Liver (tissue), 9 donors: ENCODE data around the gene TMEM131. TPM values are rescaled to one million over a fixed set of nuclear protein-coding genes. Genes with fewer than 3 reads are reported as not detected.

ENCODE experiments used
- DNase-seq: peaks from one replicate; pipeline ENCODE4 v3.0.0-alpha.2; 2017; ENCODE audit warnings: low spot score
- H3K27ac ChIP-seq, 2 donors: one replicate each; pipeline ENCODE4 v1.7.0; 2013; ENCODE audit warnings: inconsistent platforms in 2 of 2, low read length in 2 of 2, control low read depth in 1 of 2, low read depth in 1 of 2, mild to moderate bottlenecking in 1 of 2
- H3K27me3 ChIP-seq, 4 donors: one replicate each; pipeline versions ENCODE4 v1.6.1 to v1.7.0; 2013; ENCODE audit warnings: low read length in 3 of 4, inconsistent platforms in 1 of 4, mild to moderate bottlenecking in 1 of 4, moderate library complexity in 1 of 4; ENCODE audit not compliant: control insufficient read depth in 4 of 4, insufficient read depth in 4 of 4
- H3K36me3 ChIP-seq, 4 donors: one replicate each; pipeline versions ENCODE4 v1.6.1 to v1.7.0; 2013; ENCODE audit warnings: low read length in 3 of 4, mild to moderate bottlenecking in 3 of 4, low read depth in 1 of 4, moderate library complexity in 1 of 4; ENCODE audit not compliant: control insufficient read depth in 4 of 4, insufficient read depth in 3 of 4
- H3K4me1 ChIP-seq, 4 donors: one replicate each; pipeline versions ENCODE4 v1.6.1 to v1.7.0; 2013; ENCODE audit warnings: low read length in 3 of 4, mild to moderate bottlenecking in 3 of 4, moderate library complexity in 1 of 4; ENCODE audit not compliant: control insufficient read depth in 4 of 4, insufficient read depth in 4 of 4
- H3K4me3 ChIP-seq, 3 donors: one replicate each; pipeline versions ENCODE4 v1.6.1 to v1.7.0; 2013; ENCODE audit warnings: low read length in 3 of 3, control low read depth in 1 of 3, low read depth in 1 of 3, mild to moderate bottlenecking in 1 of 3
- H3K9ac ChIP-seq, 2 donors: one replicate each; pipeline ENCODE4 v1.7.0; 2013; ENCODE audit warnings: low read length in 2 of 2, mild to moderate bottlenecking in 2 of 2, moderate library complexity in 2 of 2, control low read depth in 1 of 2, low read depth in 1 of 2
- H3K9me3 ChIP-seq, 4 donors: one replicate each; pipeline versions ENCODE4 v1.6.1 to v1.7.0; 2013; ENCODE audit warnings: low read length in 3 of 4; ENCODE audit not compliant: control insufficient read depth in 4 of 4
- ATF3 ChIP-seq: IDR thresholded peaks from 2 replicates; pipeline ENCODE4 v1.6.1; 2016; ENCODE audit warnings: antibody characterized with exemption
- CTCF ChIP-seq: fragments of 150-350 bp; IDR thresholded peaks from 2 replicates; pipeline ENCODE4 v1.5.1; 2017; ENCODE audit warnings: improper control_type of control experiment, low read depth, low read length; ENCODE audit not compliant: missing input control
- EGR1 ChIP-seq, 2 donors: IDR thresholded peaks; 2 replicates each; pipeline ENCODE4 v1.6.1; 2016 to 2018; ENCODE audit warnings: antibody characterized with exemption in 2 of 2, low read depth in 2 of 2
- FOXA1 ChIP-seq: IDR thresholded peaks from 2 replicates; pipeline ENCODE4 v1.6.1; 2016; ENCODE audit warnings: antibody characterized with exemption
- FOXA2 ChIP-seq: IDR thresholded peaks from 2 replicates; pipeline ENCODE4 v1.6.1; 2016; ENCODE audit warnings: antibody characterized with exemption
- GABPA ChIP-seq, 2 donors: IDR thresholded peaks in 1 of 2; conservative IDR thresholded peaks in 1 of 2; 2 replicates each; pipeline ENCODE4 v1.6.1; 2016; ENCODE audit warnings: antibody characterized with exemption in 2 of 2, mild to moderate bottlenecking in 1 of 2, moderate library complexity in 1 of 2
- HNF4A ChIP-seq, 2 donors: conservative IDR thresholded peaks; 2 replicates each; pipeline ENCODE4 v1.6.1; 2016; ENCODE audit warnings: antibody characterized with exemption in 2 of 2, mild to moderate bottlenecking in 2 of 2
- HNF4G ChIP-seq: IDR thresholded peaks from 2 replicates; pipeline ENCODE4 v1.6.1; 2016; ENCODE audit warnings: antibody characterized with exemption
- JUND ChIP-seq, 2 donors: IDR thresholded peaks; 2 replicates each; pipeline ENCODE4 v1.6.1; 2016; ENCODE audit warnings: antibody characterized with exemption in 2 of 2
- MAX ChIP-seq: IDR thresholded peaks from 2 replicates; pipeline ENCODE4 v1.6.1; 2016; ENCODE audit warnings: antibody characterized with exemption
- NR2F2 ChIP-seq: IDR thresholded peaks from 2 replicates; pipeline ENCODE4 v1.6.1; 2016; ENCODE audit warnings: antibody characterized with exemption
- RAD21 ChIP-seq, 2 donors: IDR thresholded peaks; 2 replicates each; pipeline ENCODE4 v1.6.1; 2016; ENCODE audit warnings: antibody characterized with exemption in 2 of 2, mild to moderate bottlenecking in 2 of 2
- REST ChIP-seq: IDR thresholded peaks from 2 replicates; pipeline ENCODE4 v1.6.1; 2016; ENCODE audit warnings: antibody characterized with exemption, mild to moderate bottlenecking
- RXRA ChIP-seq, 2 donors: IDR thresholded peaks; 2 replicates each; pipeline ENCODE4 v1.6.1; 2017 to 2018; ENCODE audit warnings: antibody characterized with exemption in 2 of 2, mild to moderate bottlenecking in 1 of 2
- SP1 ChIP-seq: IDR thresholded peaks from 2 replicates; pipeline ENCODE4 v1.6.1; 2018; ENCODE audit warnings: antibody characterized with exemption, mild to moderate bottlenecking
- TAF1 ChIP-seq: conservative IDR thresholded peaks from 2 replicates; pipeline ENCODE4 v1.6.1; 2016; ENCODE audit warnings: antibody characterized with exemption, mild to moderate bottlenecking
- YY1 ChIP-seq: IDR thresholded peaks from 2 replicates; pipeline ENCODE4 v1.6.1; 2016; ENCODE audit warnings: antibody characterized with exemption, mild to moderate bottlenecking
- ZBTB33 ChIP-seq: IDR thresholded peaks from 2 replicates; pipeline ENCODE4 v1.6.1; 2016; ENCODE audit warnings: antibody characterized with exemption
- whole genome bisulfite sequencing: extraction: QIAGEN DNeasy Blood & Tissue Kit; methylation state at CpG from one replicate; pipeline ENCODE4 v1.1.7; 2013; 5-methylcytosine and 5-hydroxymethylcytosine counted together
- polyA plus RNA-seq, 2 donors: library from polyadenylated mRNA; stranded (reverse) in 1 of 2; unstranded in 1 of 2; fragments of 200-250 nt in 1 of 2; fragments of >200 nt in 1 of 2; fragmentation: Nextera tagmentation in 1 of 2; extraction: Ambion mirVana in 1 of 2; gene quantifications; one replicate each; pipeline versions ENCODE4 v1.2.1 to v1.2.3, GENCODE V29; 2013 to 2015
- total RNA-seq, 2 donors: library from RNA; depleted of rRNA; stranded (reverse); fragments of >200 nt; gene quantifications; one replicate each; pipeline ENCODE4 v1.2.3, GENCODE V29; 2014
- donor health status: healthy.
- donor health status: healthy.
- donor health status: healthy.
- donor health status: healthy.
- donor health status: healthy.

TMEM131 gene
- total and polyA plus RNA-seq, 4 donors = 6.1 to 22.8 (median 11.2) TPM

- Histone ChIP-seq H3K4me1 (no peaks in the 10 kb centered on the region), H3K27ac (no peak overlapping the region), H3K27me3 (no peaks in the 10 kb centered on the region), H3K36me3 (peaks cover 11 to 35% (median 14%) of the 10 kb centered on the region in 4 donors), H3K9me3 (no peaks in the 10 kb centered on the region), H3K9ac (no peak overlapping the region), H3K4me3 (no peak overlapping the region)
- WGBS = 62% methylated on average over 7 of the region's 7 CpGs
- no peak for DNase-seq
- no peak for TF ChIP-seq ZBTB33
- peak in 1 of 2 donors; percentile 21 for TF ChIP-seq RAD21 (IDR thresholded peaks at IDR 0.05)
- no peak for TF ChIP-seq CTCF
- no peak for TF ChIP-seq YY1
- no peak for TF ChIP-seq MAX
- TF ChIP-seq FOXA1 = no peak
These were observed 221.3 kb downstream of the TMEM131 start for GRCh38 chr2:97774425-97774824.

- H3K9me3 ChIP-seq = no peaks in the 10 kb centered on the region
- TF ChIP-seq RXRA (IDR thresholded peaks at IDR 0.05) = no peak
- TF ChIP-seq CTCF = no peak
- TF ChIP-seq FOXA2 = no peak
- no peak for TF ChIP-seq SP1
- TF ChIP-seq ZBTB33 = no peak
- TF ChIP-seq FOXA1 = no peak
- TF ChIP-seq RAD21 (IDR thresholded peaks at IDR 0.05) = no peak
- TF ChIP-seq EGR1 (IDR thresholded peaks at IDR 0.05; ENCODE audit: low read depth in 2 of 2) = no peak
- no peak for TF ChIP-seq YY1
- TF ChIP-seq HNF4G = no peak
- TF ChIP-seq MAX = no peak
- no peak for TF ChIP-seq REST
- TF ChIP-seq ATF3 = no peak
- no peak for TF ChIP-seq TAF1
- TF ChIP-seq NR2F2 = no peak
- TF ChIP-seq GABPA (IDR thresholded peaks at IDR 0.05 in 1 of 2, conservative IDR thresholded peaks at IDR 0.05 in 1 of 2) = no peak
- no peak for TF ChIP-seq HNF4A (conservative IDR thresholded peaks at IDR 0.05)
- TF ChIP-seq JUND (IDR thresholded peaks at IDR 0.05) = no peak
- peaks cover 9 to 38% (median 20%) of the 10 kb centered on the region in 4 donors for H3K36me3 ChIP-seq
- H3K4me3 ChIP-seq = no peak overlapping the region
- H3K9ac ChIP-seq = no peak overlapping the region
- DNase-seq = no peak
- H3K27ac ChIP-seq = no peak overlapping the region
- H3K4me1 ChIP-seq = no peaks in the 10 kb centered on the region
- H3K27me3 ChIP-seq = no peaks in the 10 kb centered on the region
- 72% methylated on average over 4 of the region's 4 CpGs for WGBS
These were observed 225.3 kb downstream of the TMEM131 start for GRCh38 chr2:97770445-97770844.
